ENCODE data around the gene WDR74. TPM values are rescaled to one million over a fixed set of nuclear protein-coding genes. Genes with fewer than 3 reads are reported as not detected.

The WDR74 gene
- total and polyA plus RNA-seq, 2 of the 13 experiments (the other 11 are each of a cell fraction or from before 2014, with no cell fraction given): 77.0 to 83.3 TPM

DNA sequence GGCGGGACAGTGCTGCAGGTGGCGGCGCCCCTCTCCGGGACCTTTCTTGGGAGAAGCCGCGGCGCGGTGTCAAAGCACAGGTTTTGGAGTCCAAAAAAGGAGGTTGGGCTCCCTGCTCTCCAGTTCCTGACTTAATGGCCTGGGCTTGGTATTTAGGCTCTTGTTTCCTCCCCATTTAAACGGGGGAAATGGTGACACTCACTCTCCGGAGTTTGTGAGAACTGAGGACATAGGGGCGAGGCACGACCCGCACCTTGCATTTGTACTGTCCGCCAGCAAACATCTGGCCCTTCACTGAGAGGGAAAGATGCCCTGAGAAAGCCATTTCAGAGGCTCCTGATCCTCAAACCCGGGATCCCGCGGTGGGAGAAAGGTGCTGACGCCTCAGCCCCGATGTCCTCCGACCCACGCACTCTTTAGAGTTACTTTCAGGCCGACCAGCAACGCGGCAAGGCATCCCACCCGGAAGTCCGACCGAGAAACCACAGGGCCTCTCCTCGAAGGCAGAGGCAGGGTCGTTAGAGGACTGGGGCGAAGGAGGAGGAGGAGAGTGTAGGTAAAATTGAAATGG is 2.9 kb upstream of the WDR74 start (continued):
- TF ChIP-seq, protein P1, sequence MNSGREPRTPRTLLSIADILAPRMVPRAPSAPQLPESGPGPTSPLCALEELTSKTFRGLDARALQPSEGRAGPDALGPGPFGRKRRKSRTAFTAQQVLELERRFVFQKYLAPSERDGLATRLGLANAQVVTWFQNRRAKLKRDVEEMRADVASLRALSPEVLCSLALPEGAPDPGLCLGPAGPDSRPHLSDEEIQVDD (CRISPR knock-in tag; IDR thresholded peaks at IDR 0.05; ENCODE audit: borderline replicate concordance): no peak
- TF ChIP-seq SOX6 (IDR thresholded peaks at IDR 0.05) (no peak), SOX6 (CRISPR knock-in tag; IDR thresholded peaks at IDR 0.05) (no peak), CHD2 (IDR thresholded peaks at IDR 0.05; ENCODE audit: low read depth, low read length) (no peak), HES4 (CRISPR knock-in tag; IDR thresholded peaks at IDR 0.05; ENCODE audit: borderline replicate concordance) (no peak), ZNF329 (CRISPR knock-in tag; IDR thresholded peaks at IDR 0.05; ENCODE audit: low read depth) (0 out of 2 replicates have a peak, but pooled peaks have one; percentile 27), ZNF768 (CRISPR knock-in tag; IDR thresholded peaks at IDR 0.05) (no peak), ZNF567 (CRISPR knock-in tag; IDR thresholded peaks at IDR 0.05; ENCODE audit: borderline replicate concordance) (no peak), ZNF724P (CRISPR knock-in tag; IDR thresholded peaks at IDR 0.05; ENCODE audit: borderline replicate concordance) (peak; percentile 38; the same call in 1 of the 2 replicates), KDM5A (IDR thresholded peaks at IDR 0.05; ENCODE audit: borderline replicate concordance, low read length) (no peak; the same call in 1 of the 2 replicates), KAT2B (IDR thresholded peaks at IDR 0.05; ENCODE audit: borderline replicate concordance, low read depth, low read length) (no peak), HMGA1 (CRISPR knock-in tag; conservative IDR thresholded peaks at IDR 0.05) (no peak), NRL (CRISPR knock-in tag; IDR thresholded peaks at IDR 0.05; ENCODE audit: borderline replicate concordance) (peak; percentile 30; the same call in 1 of the 2 replicates), GABPA (IDR thresholded peaks at IDR 0.05; ENCODE audit: low read depth, low read length) (no peak), GABPA (CRISPR knock-in tag; IDR thresholded peaks at IDR 0.05; ENCODE audit: low read depth) (peak; percentile 14; the same call in 1 of the 2 replicates), NCOA1 (CRISPR knock-in tag; IDR thresholded peaks at IDR 0.05) (0 out of 2 replicates have a peak, but pooled peaks have one; percentile 37), GATAD2A (CRISPR knock-in tag; IDR thresholded peaks at IDR 0.05) (peak; percentile 5; the same call in 1 of the 2 replicates), ZBTB8A (CRISPR knock-in tag; IDR thresholded peaks at IDR 0.05; ENCODE audit: borderline replicate concordance, low read depth) (no peak), SP4 (CRISPR knock-in tag; IDR thresholded peaks at IDR 0.05) (0 out of 2 replicates have a peak, but pooled peaks have one; percentile 32), ZNF496 (CRISPR knock-in tag; IDR thresholded peaks at IDR 0.05; ENCODE audit: insufficient replicate concordance) (no peak), HCFC1 (IDR thresholded peaks at IDR 0.05; ENCODE audit: low read depth, low read length) (no peak), ATRX (CRISPR knock-in tag; IDR thresholded peaks at IDR 0.05; ENCODE audit: borderline replicate concordance) (no peak), SMARCE1 (IDR thresholded peaks at IDR 0.05; ENCODE audit: borderline replicate concordance) (no peak), PPARG (CRISPR knock-in tag; conservative IDR thresholded peaks at IDR 0.05) (no peak)
- TF ChIP-seq, protein P2, sequence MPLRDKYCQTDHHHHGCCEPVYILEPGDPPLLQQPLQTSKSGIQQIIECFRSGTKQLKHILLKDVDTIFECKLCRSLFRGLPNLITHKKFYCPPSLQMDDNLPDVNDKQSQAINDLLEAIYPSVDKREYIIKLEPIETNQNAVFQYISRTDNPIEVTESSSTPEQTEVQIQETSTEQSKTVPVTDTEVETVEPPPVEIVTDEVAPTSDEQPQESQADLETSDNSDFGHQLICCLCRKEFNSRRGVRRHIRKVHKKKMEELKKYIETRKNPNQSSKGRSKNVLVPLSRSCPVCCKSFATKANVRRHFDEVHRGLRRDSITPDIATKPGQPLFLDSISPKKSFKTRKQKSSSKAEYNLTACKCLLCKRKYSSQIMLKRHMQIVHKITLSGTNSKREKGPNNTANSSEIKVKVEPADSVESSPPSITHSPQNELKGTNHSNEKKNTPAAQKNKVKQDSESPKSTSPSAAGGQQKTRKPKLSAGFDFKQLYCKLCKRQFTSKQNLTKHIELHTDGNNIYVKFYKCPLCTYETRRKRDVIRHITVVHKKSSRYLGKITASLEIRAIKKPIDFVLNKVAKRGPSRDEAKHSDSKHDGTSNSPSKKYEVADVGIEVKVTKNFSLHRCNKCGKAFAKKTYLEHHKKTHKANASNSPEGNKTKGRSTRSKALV (CRISPR knock-in tag; IDR thresholded peaks at IDR 0.05): no peak
- TF ChIP-seq, protein P3, sequence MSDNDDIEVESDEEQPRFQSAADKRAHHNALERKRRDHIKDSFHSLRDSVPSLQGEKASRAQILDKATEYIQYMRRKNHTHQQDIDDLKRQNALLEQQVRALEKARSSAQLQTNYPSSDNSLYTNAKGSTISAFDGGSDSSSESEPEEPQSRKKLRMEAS (IDR thresholded peaks at IDR 0.05): peak; percentile 45; the same call in 1 of the 2 replicates
- TF ChIP-seq, protein P4, sequence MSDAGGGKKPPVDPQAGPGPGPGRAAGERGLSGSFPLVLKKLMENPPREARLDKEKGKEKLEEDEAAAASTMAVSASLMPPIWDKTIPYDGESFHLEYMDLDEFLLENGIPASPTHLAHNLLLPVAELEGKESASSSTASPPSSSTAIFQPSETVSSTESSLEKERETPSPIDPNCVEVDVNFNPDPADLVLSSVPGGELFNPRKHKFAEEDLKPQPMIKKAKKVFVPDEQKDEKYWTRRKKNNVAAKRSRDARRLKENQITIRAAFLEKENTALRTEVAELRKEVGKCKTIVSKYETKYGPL (CRISPR knock-in tag; IDR thresholded peaks at IDR 0.05): no peak
- TF ChIP-seq, protein P5, sequence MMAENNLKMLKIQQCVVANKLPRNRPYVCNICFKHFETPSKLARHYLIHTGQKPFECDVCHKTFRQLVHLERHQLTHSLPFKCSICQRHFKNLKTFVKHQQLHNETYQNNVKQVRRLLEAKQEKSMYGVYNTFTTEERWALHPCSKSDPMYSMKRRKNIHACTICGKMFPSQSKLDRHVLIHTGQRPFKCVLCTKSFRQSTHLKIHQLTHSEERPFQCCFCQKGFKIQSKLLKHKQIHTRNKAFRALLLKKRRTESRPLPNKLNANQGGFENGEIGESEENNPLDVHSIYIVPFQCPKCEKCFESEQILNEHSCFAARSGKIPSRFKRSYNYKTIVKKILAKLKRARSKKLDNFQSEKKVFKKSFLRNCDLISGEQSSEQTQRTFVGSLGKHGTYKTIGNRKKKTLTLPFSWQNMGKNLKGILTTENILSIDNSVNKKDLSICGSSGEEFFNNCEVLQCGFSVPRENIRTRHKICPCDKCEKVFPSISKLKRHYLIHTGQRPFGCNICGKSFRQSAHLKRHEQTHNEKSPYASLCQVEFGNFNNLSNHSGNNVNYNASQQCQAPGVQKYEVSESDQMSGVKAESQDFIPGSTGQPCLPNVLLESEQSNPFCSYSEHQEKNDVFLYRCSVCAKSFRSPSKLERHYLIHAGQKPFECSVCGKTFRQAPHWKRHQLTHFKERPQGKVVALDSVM (CRISPR knock-in tag; IDR thresholded peaks at IDR 0.05): peak; percentile 71

Data from HepG2 (cell line).